Thyroid gland (tissue), 4 donors: ENCODE results near the gene PGP. TPM values are rescaled to one million over a fixed set of nuclear protein-coding genes. Genes with fewer than 3 reads are reported as not detected.
"Not testable (repeated sequence)": the region's sequence is repeated elsewhere in the genome, so short reads cannot be mapped to it uniquely, and the experiment has no call there.

Source experiments
- DNase-seq, 2 donors: peaks; one replicate each; pipeline ENCODE4 v3.0.0-alpha.2; 2019
- H3K27ac ChIP-seq, 3 donors: fragments of 200-600 bp; sonication (generic); 1 replicate in 2 of 3; 2 replicates in 1 of 3; pipeline ENCODE4 v1.5.1; 2016 to 2019; ENCODE audit warnings: mild to moderate bottlenecking in 1 of 3, moderate library complexity in 1 of 3
- H3K27me3 ChIP-seq: fragments of 200-600 bp; sonication (generic); one replicate; pipeline ENCODE4 v1.5.1; 2019
- H3K36me3 ChIP-seq, 2 donors: fragments of 200-600 bp; sonication (generic); one replicate each; pipeline ENCODE4 v1.5.1; 2016 to 2019
- H3K4me1 ChIP-seq, 2 donors: fragments of 200-600 bp; sonication (generic); one replicate each; pipeline ENCODE4 v1.5.1; 2017 to 2019
- H3K4me3 ChIP-seq, 3 donors: fragments of 200-600 bp; sonication (generic); replicated peaks in 1 of 3; 1 replicate in 2 of 3; 2 replicates in 1 of 3; pipeline ENCODE4 v1.5.1; 2016; ENCODE audit warnings: mild to moderate bottlenecking in 1 of 3
- H3K9me3 ChIP-seq: fragments of 200-600 bp; sonication (generic); one replicate; pipeline ENCODE4 v1.5.1; 2017
- POLR2A ChIP-seq, 2 donors: fragments of 450-650 bp; IDR thresholded peaks; one replicate each; pipeline ENCODE4 v1.6.1; 2017; ENCODE audit warnings: antibody characterized with exemption in 2 of 2, mild to moderate bottlenecking in 2 of 2, moderate library complexity in 1 of 2
- WGBS, 2 donors: methylation state at CpG; one replicate each; pipeline ENCODE4 v1.1.5; 2017; 5-methylcytosine and 5-hydroxymethylcytosine counted together
- intact Hi-C: fragments of 100-400 bp; cut with DNase I; formaldehyde crosslinking; loops from one replicate; pipeline ENCODE4 v1.15.1; 2023
- total RNA-seq, 4 donors: library from RNA; depleted of rRNA; stranded (reverse); fragments of >200 nt; gene quantifications; one replicate each; pipeline ENCODE4 v1.2.3, GENCODE V29; 2016
- TF ChIP-seq, protein P1 (sequence below), 6 experiments: fragments of 200-600 bp in 3 of 6; fragments of 450-650 bp in 3 of 6; sonication (generic) in 3 of 6; IDR thresholded peaks; one replicate each; pipeline ENCODE4 v1.5.1; 2016 to 2019; ENCODE audit warnings: antibody characterized with exemption in 6 of 6, mild to moderate bottlenecking in 2 of 6, inconsistent platforms in 1 of 6, moderate library complexity in 1 of 6

Gene PGP
- total RNA-seq, 4 donors from 2014 or later, result 13.4 to 44.0 (median 28.8) TPM

DNA sequence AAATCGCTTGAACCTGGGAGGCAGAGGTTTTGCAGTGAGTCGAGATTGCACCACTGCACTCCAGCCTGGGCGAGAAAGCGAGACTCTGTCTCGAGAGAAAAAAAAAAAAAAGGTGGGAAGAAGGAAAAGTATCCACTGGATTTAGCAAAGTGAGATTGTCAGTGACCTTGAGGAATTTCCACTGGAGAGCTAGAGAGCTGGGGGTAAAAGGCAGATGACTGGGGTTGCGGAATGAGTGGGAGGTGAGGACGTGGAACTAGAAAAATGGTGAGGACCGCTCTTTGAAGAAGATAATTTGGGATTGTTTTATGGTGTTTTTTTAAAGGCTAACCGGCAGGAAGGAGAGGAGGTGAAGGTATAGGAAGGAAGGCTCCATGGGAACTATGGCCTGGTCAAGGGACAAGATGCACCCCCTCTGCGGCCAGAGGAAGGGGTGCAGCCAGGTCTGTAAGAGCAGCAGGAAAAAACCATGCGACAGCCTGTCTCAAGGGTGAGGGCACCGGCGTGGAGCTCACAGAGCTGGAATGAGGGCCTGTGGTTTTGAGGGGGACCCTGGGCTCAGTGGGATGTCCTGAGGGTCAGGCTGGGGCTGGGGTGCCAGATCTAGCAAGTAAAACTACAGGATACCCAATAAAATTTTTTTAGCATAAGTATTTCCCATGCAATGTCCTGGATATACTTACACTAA, 10.1 kb downstream of the PGP start:
- peaks cover 17 to 20% of the 10 kb centered on the region in 2 donors for H3K36me3 ChIP-seq
- TF ChIP-seq, protein P1, sequence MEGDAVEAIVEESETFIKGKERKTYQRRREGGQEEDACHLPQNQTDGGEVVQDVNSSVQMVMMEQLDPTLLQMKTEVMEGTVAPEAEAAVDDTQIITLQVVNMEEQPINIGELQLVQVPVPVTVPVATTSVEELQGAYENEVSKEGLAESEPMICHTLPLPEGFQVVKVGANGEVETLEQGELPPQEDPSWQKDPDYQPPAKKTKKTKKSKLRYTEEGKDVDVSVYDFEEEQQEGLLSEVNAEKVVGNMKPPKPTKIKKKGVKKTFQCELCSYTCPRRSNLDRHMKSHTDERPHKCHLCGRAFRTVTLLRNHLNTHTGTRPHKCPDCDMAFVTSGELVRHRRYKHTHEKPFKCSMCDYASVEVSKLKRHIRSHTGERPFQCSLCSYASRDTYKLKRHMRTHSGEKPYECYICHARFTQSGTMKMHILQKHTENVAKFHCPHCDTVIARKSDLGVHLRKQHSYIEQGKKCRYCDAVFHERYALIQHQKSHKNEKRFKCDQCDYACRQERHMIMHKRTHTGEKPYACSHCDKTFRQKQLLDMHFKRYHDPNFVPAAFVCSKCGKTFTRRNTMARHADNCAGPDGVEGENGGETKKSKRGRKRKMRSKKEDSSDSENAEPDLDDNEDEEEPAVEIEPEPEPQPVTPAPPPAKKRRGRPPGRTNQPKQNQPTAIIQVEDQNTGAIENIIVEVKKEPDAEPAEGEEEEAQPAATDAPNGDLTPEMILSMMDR (IDR thresholded peaks at IDR 0.05), result no peak
- TF ChIP-seq POLR2A (IDR thresholded peaks at IDR 0.05), result no peak
- peak overlapping the region; percentile 75 to 92 (median 90) for H3K4me3 ChIP-seq
- H3K4me1 ChIP-seq, result peaks cover 12 to 14% of the 10 kb centered on the region in 2 donors
- WGBS, 2 donors, result 78 to 79% methylated on average over 13 of the region's 13 CpGs
- peak overlapping the region; percentile 99 for H3K27ac ChIP-seq
- DNase-seq, result no peak
- intact Hi-C loops, result no loop called here
- H3K27me3 ChIP-seq, result no peaks in the 10 kb centered on the region
- H3K9me3 ChIP-seq, result no peaks in the 10 kb centered on the region

DNA sequence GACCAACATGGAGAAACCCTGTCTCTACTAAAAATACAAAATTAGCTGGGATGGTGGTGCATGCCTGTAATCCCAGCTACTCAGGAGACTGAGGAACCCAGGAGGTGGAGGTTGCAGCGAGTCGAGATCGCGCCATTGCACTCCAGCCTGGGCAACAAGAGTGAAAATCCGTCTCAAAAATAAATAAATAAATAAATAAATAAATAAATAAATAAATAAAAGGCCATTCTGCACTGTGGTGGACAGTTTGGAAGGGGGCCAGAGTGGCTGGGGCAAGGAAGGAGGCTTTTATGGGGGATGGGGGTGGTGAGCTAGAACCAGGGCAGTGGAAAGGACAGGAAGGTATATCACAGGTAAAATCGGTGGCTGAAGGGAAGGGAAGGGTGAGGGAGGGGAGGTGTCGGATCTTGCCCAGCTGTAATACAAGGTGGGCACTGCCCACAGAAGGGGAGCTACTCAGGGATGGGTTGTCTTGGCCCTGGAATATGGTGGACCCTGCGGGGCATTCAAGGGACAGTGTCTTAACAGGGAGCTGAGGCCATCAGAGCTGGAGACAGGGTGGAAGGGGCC, 11.4 kb downstream of the PGP start:
- H3K4me3 ChIP-seq, H3K36me3 ChIP-seq, H3K27me3 ChIP-seq, H3K27ac ChIP-seq, H3K9me3 ChIP-seq, intact Hi-C loops, DNase-seq: not testable (repeated sequence)
- peaks cover 12 to 14% of the 10 kb centered on the region in 2 donors for H3K4me1 ChIP-seq
- WGBS, 2 donors, result 93 to 96% methylated on average over 8 of the region's 8 CpGs

DNA sequence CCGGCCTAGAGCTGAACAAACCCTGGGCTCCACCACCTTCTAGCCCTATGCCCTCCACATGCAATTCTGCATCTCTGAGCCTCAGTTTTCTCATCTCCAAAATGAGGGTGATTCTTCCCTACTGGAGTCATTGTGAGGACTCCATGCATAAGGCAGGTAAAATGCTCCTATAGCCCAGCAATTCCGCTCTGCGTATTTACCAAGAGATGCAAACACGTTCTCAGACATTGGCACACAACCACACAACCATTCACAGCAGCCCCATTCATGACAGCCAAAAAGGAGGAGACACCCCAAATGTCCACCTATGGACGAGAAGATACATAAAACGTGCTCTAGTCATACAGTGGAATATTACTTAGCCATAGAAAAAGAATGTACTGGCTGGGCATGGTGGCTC, 14.3 kb downstream of the PGP start:
- H3K27ac ChIP-seq, result no peak overlapping the region
- intact Hi-C loops, result no loop called here
- 86 to 94% methylated on average over 6 of the region's 6 CpGs for whole genome bisulfite sequencing, 2 donors

DNA sequence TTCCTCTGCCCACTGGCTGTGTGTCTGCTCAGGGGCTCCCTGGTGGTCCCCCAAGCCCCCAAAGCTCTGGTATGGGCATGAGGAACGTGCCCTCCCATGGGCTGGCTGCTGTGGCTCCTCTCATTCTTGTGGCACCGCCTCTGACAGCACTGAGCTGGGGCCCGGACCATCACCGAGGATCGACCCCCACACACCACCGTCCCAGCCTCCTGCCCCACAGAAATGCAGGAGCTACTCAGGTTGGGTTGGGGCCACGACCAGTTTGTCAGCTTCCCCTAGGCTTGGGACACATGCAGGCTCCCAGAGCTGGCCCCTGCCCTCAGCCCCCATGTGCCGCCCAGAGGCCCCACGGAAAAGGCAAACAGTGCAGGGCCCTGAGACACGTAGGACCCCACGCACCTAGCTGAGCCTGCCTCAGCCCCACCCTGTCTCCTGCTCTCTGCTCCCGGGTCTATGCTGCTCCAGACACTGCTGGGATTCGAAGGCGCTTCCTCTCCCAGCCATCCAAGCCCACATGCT, 15.0 kb downstream of the PGP start:
- intact Hi-C loops, result loop anchor here (5.0 to 10.0 kb wide), 3 partner anchors 63 to 303 kb away; partner anchors contain the start of gene CCNF
- H3K4me3 ChIP-seq, result no peak overlapping the region

More for the DNA sequence above, 14.3 kb downstream of the PGP start:
- no peaks in the 10 kb centered on the region for H3K9me3 ChIP-seq
- H3K27me3 ChIP-seq, result no peaks in the 10 kb centered on the region
- H3K36me3 ChIP-seq, result no peaks in the 10 kb centered on the region
- no peak for DNase-seq
- no peak for TF ChIP-seq POLR2A (IDR thresholded peaks at IDR 0.05)
- TF ChIP-seq, protein P1 (IDR thresholded peaks at IDR 0.05), result no peak
- H3K4me1 ChIP-seq, result peaks cover 12 to 13% of the 10 kb centered on the region in 2 donors
- no peak overlapping the region for H3K4me3 ChIP-seq

DNA sequence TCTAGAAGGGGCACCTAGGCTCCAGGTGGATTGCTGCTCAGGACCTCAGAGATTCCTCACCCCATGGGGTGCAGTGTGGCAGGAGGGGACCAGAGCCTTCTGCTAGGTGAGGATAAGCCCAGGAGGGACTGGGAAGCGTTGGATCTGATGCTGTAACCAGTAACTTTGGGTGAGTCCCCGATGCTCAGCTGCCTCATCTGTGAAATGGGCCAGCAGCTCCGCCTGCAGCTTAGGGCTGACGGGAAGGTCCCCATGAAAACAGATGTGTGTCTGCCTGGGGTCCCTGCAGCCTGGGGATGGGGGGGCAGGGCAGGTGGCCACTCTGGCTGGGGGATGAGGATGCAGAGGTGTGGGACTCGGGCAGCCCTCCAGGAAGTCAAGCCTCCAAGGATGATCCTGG, 15.5 kb downstream of the PGP start:
- no peaks in the 10 kb centered on the region for H3K36me3 ChIP-seq
- WGBS, 2 donors, result 45 to 83% methylated on average over 2 to 4 of the region's 5 CpGs
- no peak for DNase-seq
- H3K9me3 ChIP-seq, result no peaks in the 10 kb centered on the region
- H3K4me1 ChIP-seq, result peaks cover 10 to 13% of the 10 kb centered on the region in 2 donors
- H3K27me3 ChIP-seq, result no peaks in the 10 kb centered on the region
- intact Hi-C loops, result loop anchor here (5.0 to 10.0 kb wide), 3 partner anchors 63 to 303 kb away; partner anchors contain the start of gene CCNF
- TF ChIP-seq, protein P1 (IDR thresholded peaks at IDR 0.05), result no peak
- no peak for TF ChIP-seq POLR2A (IDR thresholded peaks at IDR 0.05)
- H3K27ac ChIP-seq, result no peak overlapping the region
- H3K4me3 ChIP-seq, result no peak overlapping the region

More for the DNA sequence above, 15.0 kb downstream of the PGP start:
- DNase-seq, result no peak
- Histone ChIP-seq H3K9me3 (no peaks in the 10 kb centered on the region), H3K36me3 (no peaks in the 10 kb centered on the region), H3K4me1 (peaks cover 14 to 15% of the 10 kb centered on the region in 2 donors), H3K27ac (no peak overlapping the region), H3K27me3 (no peaks in the 10 kb centered on the region)
- TF ChIP-seq POLR2A (IDR thresholded peaks at IDR 0.05), result no peak
- TF ChIP-seq, protein P1 (IDR thresholded peaks at IDR 0.05), result no peak
- WGBS, 2 donors, result 61 to 74% methylated on average over 7 to 13 of the region's 14 CpGs
